Measurements from ENCODE around the gene FAAP20.

The FAAP20 gene

GRCh38 chr1:2210084-2210653 is 15.6 kb upstream of the FAAP20 start:
- no peak for DNase-seq

- no peak for DNase-seq
These were observed 15.0 kb upstream of the FAAP20 start for GRCh38 chr1:2209400-2210083.

GRCh38 chr1:2208309-2209239 is 14.0 kb upstream of the FAAP20 start:
- no peak for DNase-seq

GRCh38 chr1:2206813-2207487 is 12.4 kb upstream of the FAAP20 start:
- DNase-seq = no peak

GRCh38 chr1:2205191-2205952 is 10.8 kb upstream of the FAAP20 start:
- DNase-seq = peak; percentile 94

- no peak for DNase-seq
These were observed 10.0 kb upstream of the FAAP20 start for GRCh38 chr1:2204415-2205190.

- DNase-seq = no peak
These were observed 9.3 kb upstream of the FAAP20 start for GRCh38 chr1:2203671-2204414.

- DNase-seq = no peak
These were observed 8.4 kb upstream of the FAAP20 start for GRCh38 chr1:2202843-2203601.

- DNase-seq = no peak
These were observed 7.5 kb upstream of the FAAP20 start for GRCh38 chr1:2202008-2202575.

GRCh38 chr1:2201062-2201461 is 6.5 kb upstream of the FAAP20 start:
- no peak for DNase-seq

- DNase-seq = no peak
These were observed 5.9 kb upstream of the FAAP20 start for GRCh38 chr1:2200308-2200943.

- DNase-seq = peak; percentile 77
These were observed 4.7 kb upstream of the FAAP20 start for GRCh38 chr1:2199042-2199810.

GRCh38 chr1:2198571-2198970 is 4.0 kb upstream of the FAAP20 start:
- no peak for DNase-seq

- no peak for DNase-seq
These were observed 3.2 kb upstream of the FAAP20 start for GRCh38 chr1:2197707-2198165.

- DNase-seq = no peak
These were observed 2.5 kb upstream of the FAAP20 start for GRCh38 chr1:2196901-2197638.

- no peak for DNase-seq
These were observed 1.2 kb upstream of the FAAP20 start for GRCh38 chr1:2195785-2196184.

- peak; percentile 79 for DNase-seq
These were observed 514 bp upstream of the FAAP20 start for GRCh38 chr1:2194898-2195673.
